H1 (cell line): Measurements from ENCODE around the gene RNF13. TPM values are rescaled to one million over a fixed set of nuclear protein-coding genes. Genes with fewer than 3 reads are reported as not detected.

Experiments
- CTCF ChIA-PET: fragments of 300-600 bp; sonication (Branson Sonifier 250); formaldehyde crosslinking; loops from one replicate; lab custom pipeline; 2021; ENCODE audit not compliant: partially characterized antibody; lab: Charles Lee
- POLR2A ChIA-PET: fragments of 300-600 bp; sonication (Branson Sonifier 250); formaldehyde crosslinking; loops from one replicate; lab custom pipeline; 2021; ENCODE audit warnings: inconsistent platforms; ENCODE audit not compliant: partially characterized antibody; lab: Charles Lee
- DNase-seq, 2 experiments: peaks; one replicate each; pipeline versions ENCODE4 v3.0.0 to v3.0.0-alpha.2; 2010 to 2022; ENCODE audit warnings: low spot score in 2 of 2, low read depth in 1 of 2, mixed read lengths in 1 of 2
- FAIRE-seq: peaks from 2 replicates; lab custom pipeline; 2011; peaks lifted over from hg19 to GRCh38; lab: Jason Lieb, UNC
- H2AFZ ChIP-seq: 2 replicates; pipeline ENCODE4 v1.8.1; 2012; ENCODE audit warnings: low read length, inconsistent platforms
- H2AK5ac ChIP-seq: 2 replicates; pipeline ENCODE4 v1.6.1; 2013; ENCODE audit warnings: low read depth, low read length
- H2BK120ac ChIP-seq: replicated peaks from 2 replicates; pipeline ENCODE3; 2013; ENCODE audit warnings: low read depth, low read length, inconsistent platforms
- H2BK12ac ChIP-seq: 2 replicates; pipeline ENCODE4 v1.6.1; 2013; ENCODE audit warnings: low read depth, low read length
- H2BK15ac ChIP-seq: 2 replicates; pipeline ENCODE4 v1.6.1; 2013; ENCODE audit warnings: low read length
- H2BK20ac ChIP-seq: 2 replicates; pipeline ENCODE4 v1.6.1; 2013; ENCODE audit warnings: low read length
- H2BK5ac ChIP-seq: 2 replicates; pipeline ENCODE4 v1.6.1; 2013; ENCODE audit warnings: low read depth, low read length
- H3K14ac ChIP-seq: 2 replicates; pipeline ENCODE4 v1.6.1; 2013; ENCODE audit warnings: inconsistent platforms; ENCODE audit not compliant: insufficient read length
- H3K18ac ChIP-seq: 2 replicates; pipeline ENCODE4 v1.6.1; 2013; ENCODE audit warnings: low read length; ENCODE audit errors: extremely low read depth
- H3K23ac ChIP-seq: 2 replicates; pipeline ENCODE4 v1.6.1; 2013; ENCODE audit warnings: inconsistent platforms; ENCODE audit not compliant: insufficient read length
- H3K23me2 ChIP-seq: 2 replicates; pipeline ENCODE4 v1.6.1; 2013; ENCODE audit warnings: low read depth, low read length
- H3K27ac ChIP-seq: 2 replicates; pipeline ENCODE4 v1.6.1; 2011; ENCODE audit warnings: low read depth, low read length, inconsistent platforms
- H3K27me3 ChIP-seq, 4 experiments: replicated peaks in 1 of 4; 1 replicate in 1 of 4; 2 replicates in 3 of 4; pipeline versions ENCODE4 v1.6.1 to v1.8.1; 2011 to 2013; ENCODE audit warnings: low read length in 3 of 4, mild to moderate bottlenecking in 3 of 4, inconsistent platforms in 2 of 4, mixed read lengths in 2 of 4, moderate library complexity in 1 of 4; ENCODE audit not compliant: control insufficient read depth in 3 of 4, insufficient read depth in 3 of 4; ENCODE audit errors: extremely low read depth in 1 of 4
- H3K36me3 ChIP-seq, 4 experiments: 2 replicates each; pipeline versions ENCODE4 v1.6.1 to v1.8.1; 2011 to 2013; ENCODE audit warnings: mild to moderate bottlenecking in 4 of 4, low read length in 3 of 4, moderate library complexity in 2 of 4, control low read depth in 1 of 4, inconsistent platforms in 1 of 4; ENCODE audit not compliant: insufficient read depth in 4 of 4, control insufficient read depth in 2 of 4
- H3K4ac ChIP-seq: replicated peaks from 2 replicates; pipeline ENCODE3; 2013; ENCODE audit warnings: low read length, low read depth, mixed read lengths, inconsistent platforms; ENCODE audit not compliant: insufficient read length
- H3K4me1 ChIP-seq, 4 experiments: replicated peaks in 1 of 4; 1 replicate in 1 of 4; 2 replicates in 3 of 4; pipeline versions ENCODE4 v1.6.1 to v1.8.1; 2011 to 2013; ENCODE audit warnings: low read length in 3 of 4, inconsistent platforms in 2 of 4, mixed read lengths in 1 of 4; ENCODE audit not compliant: insufficient read depth in 4 of 4, control insufficient read depth in 3 of 4
- H3K4me2 ChIP-seq, 2 experiments: 2 replicates each; pipeline versions ENCODE4 v1.6.1 to v1.8.1; 2011 to 2013; ENCODE audit warnings: low read depth in 2 of 2, low read length in 2 of 2, control low read depth in 1 of 2, inconsistent platforms in 1 of 2, mild to moderate bottlenecking in 1 of 2; ENCODE audit not compliant: insufficient read depth in 1 of 2
- H3K4me3 ChIP-seq, 4 experiments: fragments of 200-600, 300-600 bp in 1 of 4; sonication (generic), shearing (Covaris generic), sonication (Bioruptor Twin) in 1 of 4; 2 replicates each; pipeline versions ENCODE4 v1.5.1 to v1.8.1; 2011 to 2016; ENCODE audit warnings: low read length in 4 of 4, low read depth in 3 of 4, control low read depth in 2 of 4, inconsistent platforms in 2 of 4, mild to moderate bottlenecking in 2 of 4, mixed read lengths in 1 of 4, moderate library complexity in 1 of 4; ENCODE audit not compliant: insufficient read depth in 2 of 4; ENCODE audit errors: extremely low read depth in 1 of 4
- H3K56ac ChIP-seq: replicated peaks from 2 replicates; pipeline ENCODE3; 2013; ENCODE audit warnings: low read depth, mild to moderate bottlenecking, mixed read lengths, low read length, inconsistent platforms; ENCODE audit not compliant: insufficient read length
- H3K79me1 ChIP-seq: 2 replicates; pipeline ENCODE4 v1.6.1; 2013; ENCODE audit warnings: low read depth, low read length, control low read depth
- H3K79me2 ChIP-seq, 2 experiments: 2 replicates each; pipeline versions ENCODE4 v1.6.1 to v1.8.1; 2012 to 2013; ENCODE audit warnings: low read length in 2 of 2, mild to moderate bottlenecking in 2 of 2, inconsistent platforms in 1 of 2; ENCODE audit not compliant: insufficient read depth in 2 of 2, control insufficient read depth in 1 of 2
- H3K9ac ChIP-seq, 4 experiments: replicated peaks in 1 of 4; 1 replicate in 1 of 4; 2 replicates in 3 of 4; pipeline versions ENCODE4 v1.6.1 to v1.8.1; 2011 to 2013; ENCODE audit warnings: low read depth in 3 of 4, low read length in 3 of 4, control low read depth in 2 of 4, mild to moderate bottlenecking in 2 of 4, moderate library complexity in 2 of 4, inconsistent platforms in 1 of 4; ENCODE audit errors: extremely low read depth in 1 of 4
- H3K9me3 ChIP-seq, 2 experiments: 2 replicates each; pipeline versions ENCODE4 v1.6.1 to v1.8.1; 2012 to 2013; ENCODE audit warnings: mild to moderate bottlenecking in 2 of 2, moderate library complexity in 2 of 2, control low read depth in 1 of 2, inconsistent platforms in 1 of 2, low read depth in 1 of 2, low read length in 1 of 2, mixed read lengths in 1 of 2; ENCODE audit not compliant: insufficient read depth in 2 of 2
- H4K20me1 ChIP-seq, 2 experiments: replicated peaks in 1 of 2; 2 replicates each; pipeline versions ENCODE3 to v1.8.1; 2011 to 2013; ENCODE audit warnings: inconsistent platforms in 2 of 2, low read length in 2 of 2, mild to moderate bottlenecking in 1 of 2; ENCODE audit not compliant: insufficient read depth in 2 of 2, control insufficient read depth in 1 of 2
- H4K5ac ChIP-seq: 2 replicates; pipeline ENCODE4 v1.6.1; 2013; ENCODE audit warnings: low read length, low read depth, mixed read lengths, inconsistent platforms; ENCODE audit not compliant: insufficient read length
- H4K8ac ChIP-seq: 2 replicates; pipeline ENCODE4 v1.8.0; 2013; ENCODE audit warnings: mild to moderate bottlenecking, moderate library complexity, low read length, inconsistent platforms; ENCODE audit not compliant: insufficient read depth; ENCODE audit errors: extremely low read depth
- H4K91ac ChIP-seq: replicated peaks from 2 replicates; pipeline ENCODE3; 2013; ENCODE audit warnings: low read length, mixed read lengths, inconsistent platforms; ENCODE audit not compliant: insufficient read length
- BCL11A ChIP-seq, 2 experiments: IDR thresholded peaks; one replicate each; pipeline ENCODE4 v1.6.1; 2011; ENCODE audit warnings: low read depth in 2 of 2, low read length in 2 of 2, mild to moderate bottlenecking in 2 of 2
- CREB1 ChIP-seq: IDR thresholded peaks from 2 replicates; pipeline ENCODE4 v1.6.1; 2012; ENCODE audit warnings: inconsistent platforms
- E2F6 ChIP-seq: IDR thresholded peaks from 2 replicates; pipeline ENCODE4 v1.6.1; 2012; ENCODE audit warnings: inconsistent platforms
- FOSL1 ChIP-seq: IDR thresholded peaks from 2 replicates; pipeline ENCODE4 v1.6.1; 2011; ENCODE audit warnings: mild to moderate bottlenecking, low read depth, low read length, moderate library complexity; ENCODE audit not compliant: insufficient read depth
- GABPA ChIP-seq: IDR thresholded peaks from 2 replicates; pipeline ENCODE4 v1.6.1; 2011; ENCODE audit warnings: mild to moderate bottlenecking, low read length, moderate library complexity, borderline replicate concordance; ENCODE audit not compliant: insufficient read depth
- JUN ChIP-seq: IDR thresholded peaks from 2 replicates; pipeline ENCODE4 v1.6.1; 2011; ENCODE audit warnings: low read depth, mild to moderate bottlenecking, improper control_type of control experiment, low read length
- KDM4A ChIP-seq: IDR thresholded peaks from one replicate; pipeline ENCODE4 v1.7.1; 2012; ENCODE audit warnings: low read depth, mild to moderate bottlenecking, moderate library complexity, low read length, inconsistent platforms; ENCODE audit not compliant: severe bottlenecking
- KDM5A ChIP-seq: fragments of 200-600 bp; IDR thresholded peaks from 2 replicates; pipeline ENCODE4 v1.7.1; 2012; ENCODE audit warnings: mild to moderate bottlenecking, low read length, inconsistent platforms, mixed read lengths
- POU5F1 ChIP-seq: IDR thresholded peaks from 2 replicates; pipeline ENCODE4 v1.6.1; 2011; ENCODE audit warnings: low read depth, mild to moderate bottlenecking, low read length, moderate library complexity
- RBBP5 ChIP-seq: IDR thresholded peaks from 2 replicates; pipeline ENCODE4 v1.7.1; 2012; ENCODE audit warnings: low read depth, mild to moderate bottlenecking, inconsistent platforms, low read length, moderate library complexity, borderline replicate concordance
- SIN3A ChIP-seq, 2 experiments: IDR thresholded peaks in 1 of 2; conservative IDR thresholded peaks in 1 of 2; 2 replicates each; pipeline ENCODE4 v1.6.1; 2011 to 2012; ENCODE audit warnings: low read length in 2 of 2, improper control_type of control experiment in 1 of 2, low read depth in 1 of 2, mild to moderate bottlenecking in 1 of 2
- SP4 ChIP-seq: IDR thresholded peaks from 2 replicates; pipeline ENCODE4 v1.6.1; 2012; ENCODE audit warnings: low read length, inconsistent platforms
- SUZ12 ChIP-seq: fragments of 200-600 bp; sonication (generic); IDR thresholded peaks from 2 replicates; pipeline ENCODE4 v1.6.1; 2012; ENCODE audit warnings: mild to moderate bottlenecking, inconsistent platforms, low read length, moderate library complexity, mixed read lengths
- USF2 ChIP-seq: IDR thresholded peaks from 2 replicates; pipeline ENCODE4 v1.6.1; 2011; ENCODE audit warnings: low read length, improper control_type of control experiment
- polyA plus RNA-seq, 7 experiments: library from polyadenylated mRNA; depleted of rRNA in 3 of 7; stranded (reverse) in 5 of 7; unstranded in 2 of 7; fragments of >200 nt in 5 of 7; fragments of 200-250 nt in 2 of 7; gene quantifications; 1 replicate in 5 of 7; 2 replicates in 1 of 7; 4 replicates in 1 of 7; pipeline versions ENCODE4 v1.2.1 to v1.2.3, GENCODE V29; 2011 to 2013; ENCODE audit warnings: missing spikeins in 2 of 7, mixed read lengths in 2 of 7
- total RNA-seq: library from RNA; stranded (reverse); fragmentation: NEBNext Ultra II Directional; extraction: Animal tissue kit (Norgen Biotek cat#: 25700); gene quantifications from 2 replicates; pipeline ENCODE4 v1.2.1, GENCODE V29; 2021

The RNF13 gene
- total and polyA plus RNA-seq, 2 of the 8 experiments (the other 6 are each of a cell fraction or from before 2014, with no cell fraction given): 19.4 to 35.4 TPM

- no peak for DNase-seq
- H2BK12ac ChIP-seq: no peak overlapping the region
- H3K23me2 ChIP-seq: no peaks in the 10 kb centered on the region
- H3K4me2 ChIP-seq: no peak overlapping the region
- H4K20me1 ChIP-seq: no peaks in the 10 kb centered on the region
- H3K4me1 ChIP-seq: 0 out of 7 replicates have a peak, but pooled peaks cover 0 to 2% (median 0%) of the 10 kb centered on the region in 4 experiments
- H3K27me3 ChIP-seq: no peaks in the 10 kb centered on the region
- H2BK5ac ChIP-seq: no peak overlapping the region
- H4K91ac ChIP-seq: no peak overlapping the region
- no peaks in the 10 kb centered on the region for H3K9me3 ChIP-seq
- no peaks in the 10 kb centered on the region for H3K79me2 ChIP-seq
- peak; percentile 28 for FAIRE-seq
- H3K18ac ChIP-seq: no peak overlapping the region
- no peak overlapping the region for H3K4me3 ChIP-seq
- no peak overlapping the region for H2AFZ ChIP-seq
- H3K4ac ChIP-seq: no peak overlapping the region
- H2AK5ac ChIP-seq: no peak overlapping the region
- H3K79me1 ChIP-seq: no peaks in the 10 kb centered on the region
- H3K56ac ChIP-seq: no peak overlapping the region
- peaks cover 0 to under 1% (median 0%) of the 10 kb centered on the region in 4 experiments; a peak in 1 of 8 replicates for H3K36me3 ChIP-seq
- no peak overlapping the region for H3K14ac ChIP-seq
- POLR2A ChIA-PET: no interaction called here
- CTCF ChIA-PET: interaction anchor here (0.8 to 1.8 kb wide), 3 partner anchors 10 to 116 kb away, joined by 3 to 8 read pairs (median 3); no protein-coding TSS in a partner anchor
- H3K27ac ChIP-seq: no peak overlapping the region
- no peak overlapping the region for H3K9ac ChIP-seq
- no peak overlapping the region for H3K23ac ChIP-seq
- no peak overlapping the region for H2BK15ac ChIP-seq
- no peak overlapping the region for H2BK120ac ChIP-seq
- H4K5ac ChIP-seq: no peak overlapping the region
- no peak overlapping the region for H4K8ac ChIP-seq
- no peak overlapping the region for H2BK20ac ChIP-seq
- TF ChIP-seq E2F6 (no peak), BCL11A (IDR thresholded peaks at IDR 0.05; ENCODE audit: low read depth in 2 of 2, low read length in 2 of 2) (no peak), CREB1 (no peak), RBBP5 (no peak), SP4 (no peak), GABPA (no peak), KDM5A (no peak), FOSL1 (no peak), POU5F1 (no peak), USF2 (no peak), JUN (no peak), SUZ12 (no peak), SIN3A (conservative IDR thresholded peaks at IDR 0.05 in 1 of 2, IDR thresholded peaks at IDR 0.05 in 1 of 2; ENCODE audit: low read depth in 1 of 2, low read length in 2 of 2) (no peak), KDM4A (no peak)
These were observed 78.6 kb downstream of the RNF13 start for GRCh38 chr3:149891621-149892020.
